A549 (cell line): ENCODE data around the gene LETM1. TPM values are rescaled to one million over a fixed set of nuclear protein-coding genes. Genes with fewer than 3 reads are reported as not detected.

Source experiments
- ATAC-seq, 2 experiments: fragments of 200-7000 bp in 1 of 2; fragments of >200 bp in 1 of 2; cut with Nextera tagmentation in 1 of 2; cut with Tn5 transposase in 1 of 2; 3 replicates each; pipeline versions ENCODE4 v1.8.0 to v1.9.1; 2018 to 2020; ENCODE audit warnings: mild to moderate bottlenecking in 1 of 2, moderate library complexity in 1 of 2
- CTCF ChIA-PET: fragments of 300-600 bp; sonication (Branson Sonifier 250); formaldehyde crosslinking; extraction: SDS; loops from one replicate; lab custom pipeline; 2021; ENCODE audit warnings: antibody characterized with exemption, inconsistent platforms; lab: Yijun Ruan, JAX
- POLR2A ChIA-PET: fragments of 350-600 bp; formaldehyde crosslinking; extraction: SDS; loops from one replicate; lab custom pipeline; 2021; ENCODE audit warnings: antibody characterized with exemption, inconsistent platforms; lab: Yijun Ruan, JAX
- DNase-seq, 2 experiments: peaks; one replicate each; pipeline versions ENCODE4 v3.0.0 to v3.0.0-alpha.2; 2011 to 2016; ENCODE audit warnings: low read depth in 1 of 2, low spot score in 1 of 2
- FAIRE-seq: peaks from 2 replicates; lab custom pipeline; 2011; peaks lifted over from hg19 to GRCh38; lab: Jason Lieb, UNC
- H3K27ac ChIP-seq, 2 experiments: fragments of >200 bp; sonication (Bioruptor Twin); formaldehyde crosslinking; 3 replicates each; pipeline ENCODE4 v1.5.1; 2016 to 2017
- H3K4me1 ChIP-seq: fragments of >200 bp; sonication (Bioruptor Twin); formaldehyde crosslinking; 3 replicates; pipeline ENCODE4 v1.6.1; 2016
- H3K4me2 ChIP-seq: fragments of >200 bp; sonication (Bioruptor Twin); formaldehyde crosslinking; 3 replicates; pipeline ENCODE4 v1.6.1; 2016
- H3K4me3 ChIP-seq: fragments of >200 bp; sonication (Bioruptor Twin); formaldehyde crosslinking; 3 replicates; pipeline ENCODE4 v1.5.1; 2016
- H3K9me3 ChIP-seq: fragments of >200 bp; sonication (Bioruptor Twin); formaldehyde crosslinking; 3 replicates; pipeline ENCODE4 v1.6.1; 2016
- CEBPB ChIP-seq, 2 experiments: fragments of >200 bp in 1 of 2; sonication (Bioruptor Twin) in 1 of 2; formaldehyde crosslinking in 1 of 2; IDR thresholded peaks; 2 replicates each; pipeline ENCODE4 v1.6.1; 2012 to 2016
- CHD2 ChIP-seq: fragments of 150-350 bp; IDR thresholded peaks from 2 replicates; pipeline ENCODE4 v1.6.1; 2014; ENCODE audit warnings: low read length; ENCODE audit not compliant: partially characterized antibody
- EHF ChIP-seq: fragments of 250-450 bp; sonication (Bioruptor Pico); IDR thresholded peaks from 2 replicates; pipeline ENCODE4 v1.5.0; 2020; ENCODE audit warnings: mild to moderate bottlenecking
- EP300 ChIP-seq, 2 experiments: fragments of >200 bp; sonication (Bioruptor Twin); formaldehyde crosslinking; IDR thresholded peaks; 2 replicates in 1 of 2; 3 replicates in 1 of 2; pipeline ENCODE4 v1.6.1; 2016 to 2017
- FOSL2 ChIP-seq, 2 experiments: fragments of 450-650 bp in 1 of 2; fragments of >200 bp in 1 of 2; sonication (Bioruptor Twin) in 1 of 2; formaldehyde crosslinking; IDR thresholded peaks; 2 replicates each; pipeline versions ENCODE4 v1.5.0 to v1.6.1; 2016 to 2020; ENCODE audit warnings: mild to moderate bottlenecking in 1 of 2, moderate library complexity in 1 of 2
- GATA3 ChIP-seq: IDR thresholded peaks from 2 replicates; pipeline ENCODE4 v1.6.1; 2012; ENCODE audit warnings: borderline replicate concordance
- HEYL ChIP-seq: fragments of 250-450 bp; sonication (Bioruptor Pico); IDR thresholded peaks from 2 replicates; pipeline ENCODE4 v1.8.0; 2021; ENCODE audit warnings: mild to moderate bottlenecking, moderate library complexity
- HOXB5 ChIP-seq: fragments of 250-450 bp; sonication (Bioruptor Pico); IDR thresholded peaks from 2 replicates; pipeline ENCODE4 v1.5.0; 2020; ENCODE audit warnings: mild to moderate bottlenecking, moderate library complexity
- JUNB ChIP-seq: fragments of >200 bp; sonication (Bioruptor Twin); formaldehyde crosslinking; IDR thresholded peaks from 2 replicates; pipeline ENCODE4 v1.6.1; 2016
- KDM1A ChIP-seq: fragments of 200-600 bp; sonication (generic); IDR thresholded peaks from 2 replicates; pipeline ENCODE4 v1.6.1; 2016; ENCODE audit warnings: low read depth, mild to moderate bottlenecking
- NFE2L2 ChIP-seq: fragments of 150-350 bp; conservative IDR thresholded peaks from 2 replicates; pipeline ENCODE4 v1.6.1; 2014; ENCODE audit warnings: low read length
- NPAS2 ChIP-seq: fragments of 250-450 bp; sonication (Bioruptor Pico); IDR thresholded peaks from 2 replicates; pipeline ENCODE4 v1.8.0; 2022; ENCODE audit warnings: mild to moderate bottlenecking, moderate library complexity, borderline replicate concordance
- PHF8 ChIP-seq: fragments of 200-600 bp; sonication (generic); IDR thresholded peaks from 2 replicates; pipeline ENCODE4 v1.6.1; 2016; ENCODE audit warnings: low read depth, mild to moderate bottlenecking, antibody characterized with exemption, moderate library complexity, borderline replicate concordance
- SMC3 ChIP-seq: fragments of >200 bp; sonication (Bioruptor Twin); formaldehyde crosslinking; IDR thresholded peaks from 3 replicates; pipeline ENCODE4 v1.6.1; 2018; ENCODE audit warnings: inconsistent platforms
- TP53 ChIP-seq: fragments of 250-450 bp; sonication (Bioruptor Pico); IDR thresholded peaks from 2 replicates; pipeline ENCODE4 v1.5.0; 2021; ENCODE audit warnings: mild to moderate bottlenecking, moderate library complexity
- ZC3H11A ChIP-seq: fragments of 450-650 bp; IDR thresholded peaks from 2 replicates; pipeline ENCODE4 v1.6.1; 2014; ENCODE audit warnings: antibody characterized with exemption, mild to moderate bottlenecking
- ZNF302 ChIP-seq: fragments of 250-450 bp; sonication (Bioruptor Pico); IDR thresholded peaks from 2 replicates; pipeline ENCODE4 v1.9.0; 2021; ENCODE audit warnings: inconsistent platforms, mild to moderate bottlenecking, moderate library complexity
- WGBS: methylation state at CpG from one replicate; pipeline ENCODE4 v1.1.6; 2017; ENCODE audit errors: missing lambda C conversion rate; 5-methylcytosine and 5-hydroxymethylcytosine counted together
- polyA plus RNA-seq, 4 experiments: library from polyadenylated mRNA; depleted of rRNA in 3 of 4; stranded (reverse); fragments of >200 nt; fragmentation: RNase III in 1 of 4; extraction: RNeasy Plus Mini Kit Qiagen cat#74134 plus additional on column Dnase treatment in 1 of 4; gene quantifications; 2 replicates in 3 of 4; 3 replicates in 1 of 4; pipeline ENCODE4 v1.2.3, GENCODE V29; 2011 to 2017
- TF ChIP-seq, protein P1 (sequence below): fragments of >200 bp; sonication (Bioruptor Twin); formaldehyde crosslinking; IDR thresholded peaks from 3 replicates; pipeline ENCODE4 v1.6.1; 2016
- TF ChIP-seq, protein P2 (sequence below): fragments of >200 bp; sonication (Bioruptor Twin); formaldehyde crosslinking; IDR thresholded peaks from 2 replicates; pipeline ENCODE4 v1.6.1; 2016

LETM1 gene
- polyA plus RNA-seq, 2 of the 4 experiments (the other 2 are of a cell fraction), result 18.6 to 29.6 TPM

DNA sequence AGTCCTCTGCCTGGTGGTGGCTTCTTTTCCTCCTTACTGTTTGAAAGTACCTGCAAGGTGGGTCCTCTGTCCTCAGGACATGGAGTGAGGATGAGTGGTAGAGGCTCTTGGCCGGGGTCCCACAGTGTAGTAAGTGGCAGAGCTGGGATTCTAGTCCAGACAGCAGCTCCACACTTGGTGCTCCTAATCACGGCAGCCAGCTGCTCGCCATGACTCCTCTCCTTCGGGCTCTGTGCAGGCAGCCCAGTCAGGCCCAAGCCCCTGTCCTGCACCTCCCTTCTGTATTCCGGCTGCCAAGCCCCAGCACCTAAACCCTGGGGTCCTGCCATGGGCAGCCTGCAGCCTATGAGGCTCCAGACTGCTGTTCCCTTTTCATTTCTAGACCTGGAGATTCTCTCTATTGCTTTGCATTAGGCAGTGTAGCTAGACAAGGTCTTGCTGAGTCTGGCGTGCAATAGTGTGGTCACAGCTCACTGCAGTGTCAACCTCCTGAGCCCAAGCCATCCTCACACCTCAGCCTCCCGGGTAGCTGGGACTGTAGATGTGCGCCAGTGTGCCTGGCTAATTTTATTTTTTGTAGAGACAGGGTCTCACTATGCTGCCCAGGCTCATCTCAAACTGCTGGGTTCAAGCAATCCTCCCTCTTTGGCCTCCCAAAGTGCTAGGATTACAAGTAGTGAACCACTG, 40.2 kb upstream of the LETM1 start:
- H3K9me3 ChIP-seq, result no peaks in the 10 kb centered on the region

DNA sequence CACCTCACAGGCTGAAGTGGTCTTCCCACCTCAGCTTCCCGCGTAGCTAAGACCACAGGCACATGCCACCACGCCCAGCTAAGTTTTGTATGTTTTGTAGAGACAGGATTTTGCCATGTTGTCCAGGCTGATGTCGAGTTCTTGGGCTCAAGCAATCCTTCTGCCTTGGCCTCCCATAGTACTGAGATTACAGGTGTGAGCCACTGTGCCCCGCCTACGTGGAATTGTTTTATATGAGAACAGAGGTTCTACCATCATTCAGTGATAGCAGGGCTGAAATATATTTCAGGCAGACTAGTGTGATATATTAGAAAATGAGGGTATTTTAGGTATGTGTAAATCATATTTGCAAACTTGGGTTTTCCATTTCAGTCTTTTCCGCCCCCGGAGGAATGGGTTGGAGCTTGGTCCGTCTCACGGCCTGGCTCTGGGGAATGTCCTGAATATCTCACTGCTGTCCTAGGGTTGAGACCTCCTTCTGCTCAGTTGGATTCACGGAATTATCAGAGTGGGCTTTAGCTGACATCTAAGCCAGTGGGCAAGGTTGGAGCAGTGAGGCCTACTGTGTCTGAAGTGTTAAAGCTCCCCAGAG, 35.1 kb upstream of the LETM1 start:
- DNase-seq, result no peak
- Histone ChIP-seq H3K4me3 (no peak overlapping the region), H3K9me3 (no peaks in the 10 kb centered on the region), H3K4me1 (no peaks in the 10 kb centered on the region)
- CTCF ChIA-PET, result interaction anchor here (0.6 to 1.3 kb wide), 4 partner anchors 8 to 102 kb away, joined by 3 to 4 read pairs (median 3); no protein-coding TSS in a partner anchor
- no peak for FAIRE-seq
- TF ChIP-seq GATA3 (no peak), JUNB (no peak), HOXB5 (CRISPR knock-in tag) (no peak), KDM1A (no peak), EHF (CRISPR knock-in tag) (no peak), EP300 (IDR thresholded peaks at IDR 0.05) (no peak), NFE2L2 (no peak), PHF8 (no peak)
- TF ChIP-seq, all 56 proteins: peak for 0
- Histone ChIP-seq H3K27ac (no peak overlapping the region), H3K4me2 (no peak overlapping the region)
- WGBS, result 90% methylated on average over 11 of the region's 11 CpGs
- POLR2A ChIA-PET, result no interaction called here
- ATAC-seq, result no peak

More for the DNA sequence above, 40.2 kb upstream of the LETM1 start:
- Histone ChIP-seq H3K4me1 (peaks cover 8% of the 10 kb centered on the region; the same call in 2 of the 3 replicates), H3K4me2 (no peak overlapping the region), H3K27ac (no peak overlapping the region), H3K4me3 (no peak overlapping the region)
- TF ChIP-seq ZC3H11A (no peak), HEYL (CRISPR knock-in tag) (no peak), CEBPB (IDR thresholded peaks at IDR 0.05) (no peak), SMC3 (no peak), NPAS2 (CRISPR knock-in tag) (no peak), ZNF302 (CRISPR knock-in tag) (no peak)
- ChIA-PET POLR2A (no interaction called here), CTCF (interaction anchor here (1.2 kb wide), 1 partner anchor 12 kb away, joined by 3 read pairs; no protein-coding TSS in a partner anchor)
- DNase-seq (no peak), ATAC-seq (no peak), FAIRE-seq (no peak)
- WGBS, result 94% methylated on average over 7 of the region's 8 CpGs

DNA sequence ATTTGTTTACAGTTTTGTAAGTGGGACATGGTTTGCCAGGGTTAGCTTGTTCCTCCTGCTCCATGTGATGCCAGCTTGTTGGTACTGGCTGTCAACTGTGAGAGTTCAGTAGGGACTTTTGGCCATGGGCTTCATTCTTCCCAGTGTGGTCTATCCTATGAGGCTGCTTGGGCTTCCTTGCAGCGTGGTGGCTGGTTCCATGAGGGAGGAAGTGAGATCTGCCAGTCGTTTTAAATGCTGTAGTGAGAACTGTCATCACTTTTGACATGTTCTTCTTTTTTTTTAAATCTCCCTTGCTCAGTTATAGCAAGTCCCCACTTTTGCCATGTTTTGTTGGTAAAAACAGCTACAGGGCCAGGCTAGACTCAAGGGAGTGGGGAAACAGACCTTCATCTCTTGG, 31.1 kb upstream of the LETM1 start:
- DNase-seq (no peak), ATAC-seq (no peak), FAIRE-seq (no peak)
- POLR2A ChIA-PET, result no interaction called here
- H3K27ac ChIP-seq, result no peak overlapping the region
- TF ChIP-seq TP53 (CRISPR knock-in tag), result no peak
- no peak for TF ChIP-seq NFE2L2
- TF ChIP-seq, protein P1, sequence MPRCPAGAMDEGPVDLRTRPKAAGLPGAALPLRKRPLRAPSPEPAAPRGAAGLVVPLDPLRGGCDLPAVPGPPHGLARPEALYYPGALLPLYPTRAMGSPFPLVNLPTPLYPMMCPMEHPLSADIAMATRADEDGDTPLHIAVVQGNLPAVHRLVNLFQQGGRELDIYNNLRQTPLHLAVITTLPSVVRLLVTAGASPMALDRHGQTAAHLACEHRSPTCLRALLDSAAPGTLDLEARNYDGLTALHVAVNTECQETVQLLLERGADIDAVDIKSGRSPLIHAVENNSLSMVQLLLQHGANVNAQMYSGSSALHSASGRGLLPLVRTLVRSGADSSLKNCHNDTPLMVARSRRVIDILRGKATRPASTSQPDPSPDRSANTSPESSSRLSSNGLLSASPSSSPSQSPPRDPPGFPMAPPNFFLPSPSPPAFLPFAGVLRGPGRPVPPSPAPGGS, result no peak
- H3K4me1 ChIP-seq, result no peaks in the 10 kb centered on the region
- H3K4me2 ChIP-seq, result no peak overlapping the region
- H3K9me3 ChIP-seq, result no peaks in the 10 kb centered on the region
- no peak overlapping the region for H3K4me3 ChIP-seq
- 73% methylated on average over 2 of the region's 2 CpGs for WGBS
- CTCF ChIA-PET, result interaction anchor here (0.6 to 8.1 kb wide), 4 partner anchors 12 to 198 kb away, joined by 3 to 60 read pairs (median 4); no protein-coding TSS in a partner anchor

DNA sequence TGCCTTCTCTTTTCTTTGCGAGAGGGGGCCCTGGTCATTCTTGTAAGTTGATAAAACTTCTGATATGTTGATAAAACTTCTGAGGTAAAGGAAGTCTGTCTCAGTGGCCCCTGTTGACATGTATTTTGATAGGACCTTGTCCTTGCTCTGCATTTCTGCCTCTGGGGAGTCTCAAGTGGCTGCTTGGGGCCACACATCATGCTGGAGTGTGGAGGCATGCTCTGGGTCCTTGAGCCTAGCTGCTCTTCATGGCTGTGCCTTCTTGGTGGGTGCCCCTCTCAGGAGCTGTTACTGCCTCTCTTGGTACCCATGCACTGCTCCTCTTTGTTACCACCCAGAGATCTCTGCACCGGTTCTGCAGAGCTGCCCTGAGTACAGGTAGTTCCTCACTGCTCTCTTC, 29.5 kb upstream of the LETM1 start:
- DNase-seq (no peak), FAIRE-seq (no peak), ATAC-seq (no peak)
- Histone ChIP-seq H3K9me3 (no peaks in the 10 kb centered on the region), H3K4me2 (no peak overlapping the region), H3K27ac (no peak overlapping the region), H3K4me1 (peaks cover 5% of the 10 kb centered on the region), H3K4me3 (no peak overlapping the region)
- WGBS, result 80% methylated on average over 2 of the region's 2 CpGs
- ChIA-PET CTCF (interaction anchor here (8.1 kb wide), 1 partner anchor 14 kb away, joined by 60 read pairs; no protein-coding TSS in a partner anchor), POLR2A (no interaction called here)
- no peak for TF ChIP-seq GATA3
- TF ChIP-seq CHD2, result no peak
- TF ChIP-seq, protein P2, sequence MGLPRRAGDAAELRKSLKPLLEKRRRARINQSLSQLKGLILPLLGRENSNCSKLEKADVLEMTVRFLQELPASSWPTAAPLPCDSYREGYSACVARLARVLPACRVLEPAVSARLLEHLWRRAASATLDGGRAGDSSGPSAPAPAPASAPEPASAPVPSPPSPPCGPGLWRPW, result no peak
- TF ChIP-seq FOSL2 (IDR thresholded peaks at IDR 0.05), result no peak
- TF ChIP-seq FOSL2 (CRISPR knock-in tag; IDR thresholded peaks at IDR 0.05), result no peak
- TF ChIP-seq ZNF302 (CRISPR knock-in tag), result no peak
